Retinal pigment epithelial cell (primary cell): Measurements from ENCODE around the gene SECTM1.

Experiments used
- DNase-seq: peaks from one replicate; pipeline ENCODE4 v3.0.0-alpha.2; 2010; ENCODE audit warnings: low read depth
- H3K4me3 ChIP-seq: 2 replicates; pipeline ENCODE4 v1.5.1; 2011; ENCODE audit warnings: mild to moderate bottlenecking, low read length, control low read depth, moderate library complexity
- TF ChIP-seq, protein P1 (sequence below): conservative IDR thresholded peaks from 2 replicates; pipeline ENCODE4 v1.5.1; 2011; ENCODE audit warnings: low read depth, low read length, control low read depth, inconsistent platforms

SECTM1 gene

DNA sequence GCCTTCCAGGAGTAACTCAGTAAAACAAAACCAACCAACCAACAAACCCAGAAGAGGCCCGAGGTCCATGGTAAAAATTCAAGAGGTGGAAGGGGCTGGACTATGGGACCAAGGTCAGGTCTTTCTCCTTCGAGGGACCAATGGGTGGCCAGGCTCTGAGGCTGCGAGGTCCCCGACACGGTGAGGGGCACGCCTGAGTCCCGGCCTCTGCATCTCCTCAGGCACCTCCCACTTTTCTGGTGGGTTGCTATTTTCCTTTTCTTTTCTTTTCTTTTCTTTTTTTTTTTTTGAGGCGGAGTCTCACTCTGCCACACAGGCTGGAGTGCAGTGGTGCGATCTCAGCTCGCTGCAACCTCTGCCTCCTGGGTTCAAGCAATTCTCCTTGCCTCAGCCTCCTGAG lies 34.1 kb downstream of the SECTM1 start:
- DNase-seq, result no peak
- TF ChIP-seq, protein P1, sequence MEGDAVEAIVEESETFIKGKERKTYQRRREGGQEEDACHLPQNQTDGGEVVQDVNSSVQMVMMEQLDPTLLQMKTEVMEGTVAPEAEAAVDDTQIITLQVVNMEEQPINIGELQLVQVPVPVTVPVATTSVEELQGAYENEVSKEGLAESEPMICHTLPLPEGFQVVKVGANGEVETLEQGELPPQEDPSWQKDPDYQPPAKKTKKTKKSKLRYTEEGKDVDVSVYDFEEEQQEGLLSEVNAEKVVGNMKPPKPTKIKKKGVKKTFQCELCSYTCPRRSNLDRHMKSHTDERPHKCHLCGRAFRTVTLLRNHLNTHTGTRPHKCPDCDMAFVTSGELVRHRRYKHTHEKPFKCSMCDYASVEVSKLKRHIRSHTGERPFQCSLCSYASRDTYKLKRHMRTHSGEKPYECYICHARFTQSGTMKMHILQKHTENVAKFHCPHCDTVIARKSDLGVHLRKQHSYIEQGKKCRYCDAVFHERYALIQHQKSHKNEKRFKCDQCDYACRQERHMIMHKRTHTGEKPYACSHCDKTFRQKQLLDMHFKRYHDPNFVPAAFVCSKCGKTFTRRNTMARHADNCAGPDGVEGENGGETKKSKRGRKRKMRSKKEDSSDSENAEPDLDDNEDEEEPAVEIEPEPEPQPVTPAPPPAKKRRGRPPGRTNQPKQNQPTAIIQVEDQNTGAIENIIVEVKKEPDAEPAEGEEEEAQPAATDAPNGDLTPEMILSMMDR, result no peak
- H3K4me3 ChIP-seq, result no peak overlapping the region

DNA sequence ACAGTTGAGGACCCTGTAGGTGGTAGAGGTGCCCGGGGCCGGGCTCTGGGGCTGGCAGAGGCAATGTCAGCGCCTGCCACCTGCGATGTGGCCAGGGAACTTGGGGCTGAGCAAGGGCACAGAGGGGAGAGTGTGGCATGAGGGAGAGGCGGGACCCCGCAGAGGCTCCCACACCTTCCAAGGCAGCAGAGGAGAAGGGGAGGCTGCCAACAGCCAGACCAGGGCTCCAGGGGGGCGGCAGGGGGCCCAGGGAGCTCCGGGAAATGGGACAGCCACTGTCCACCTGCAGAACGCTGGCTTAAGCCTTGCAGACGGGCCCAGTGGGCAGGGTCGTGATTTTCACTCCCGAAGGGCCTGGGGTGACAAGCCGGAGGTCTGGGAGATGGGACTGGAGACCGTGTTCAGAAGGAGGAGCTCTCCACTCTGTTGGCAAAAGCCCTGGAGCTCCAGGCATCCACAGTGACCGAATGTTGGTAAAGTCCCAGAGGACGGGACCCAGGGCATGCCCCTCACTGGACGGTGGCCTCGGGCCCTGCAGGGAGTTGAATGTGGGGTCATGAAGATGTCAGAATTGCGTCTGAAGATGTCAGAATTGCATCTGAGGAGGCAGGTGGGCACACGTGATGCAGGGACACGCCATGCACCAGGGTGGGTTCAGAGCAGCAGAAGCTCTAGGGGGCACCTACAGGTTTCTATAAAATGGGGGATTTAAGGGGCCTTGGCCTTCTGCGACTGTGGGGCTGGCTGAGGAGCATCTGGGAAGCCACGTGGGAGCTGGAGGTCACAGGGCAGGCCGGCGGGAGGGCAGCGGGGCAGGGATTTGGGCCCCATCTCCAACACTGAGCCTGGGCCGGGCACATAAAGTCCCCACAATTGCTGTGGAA lies 34.8 kb downstream of the SECTM1 start:
- no peak for DNase-seq
- TF ChIP-seq, protein P1, result no peak
- H3K4me3 ChIP-seq, result no peak overlapping the region

DNA sequence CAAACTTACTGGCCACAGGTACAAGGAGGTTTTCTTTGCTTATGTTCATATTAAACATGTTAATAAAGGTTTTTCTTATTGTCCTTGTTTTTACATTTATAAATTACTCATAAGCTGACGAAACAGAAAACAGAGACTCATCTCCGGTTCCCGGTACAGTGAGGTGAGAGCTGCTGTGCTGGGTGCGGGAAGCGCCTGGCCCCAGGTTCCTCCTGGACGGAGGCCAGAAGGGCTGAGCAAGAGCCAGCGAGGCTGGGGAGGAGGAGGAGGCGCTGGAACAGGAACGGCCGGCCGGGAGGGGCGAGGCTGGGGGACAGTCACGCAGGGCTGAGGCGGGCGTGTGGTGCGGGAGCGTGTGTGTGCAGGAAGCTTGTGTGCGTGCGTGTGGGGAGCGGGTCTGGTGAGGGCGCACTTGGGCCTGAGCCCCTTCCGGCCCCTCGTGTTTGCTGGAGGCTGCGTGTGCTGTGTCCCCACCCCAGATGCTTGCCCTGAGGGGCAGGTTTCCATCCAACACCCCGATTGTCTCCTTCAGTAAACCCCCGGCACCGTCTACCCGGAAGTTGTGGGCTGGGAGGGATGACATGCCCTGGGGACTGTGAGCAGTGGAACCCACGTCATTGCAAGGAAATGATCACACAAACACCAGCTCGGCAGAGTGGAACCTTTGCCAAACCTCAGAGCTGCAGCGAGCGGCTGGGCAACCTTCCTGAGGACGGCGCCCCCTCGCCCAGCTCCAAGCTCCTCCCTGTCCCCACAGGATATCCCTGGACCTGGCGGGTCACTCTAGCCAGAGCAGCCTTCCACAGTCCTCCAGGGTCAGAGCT lies 35.6 kb downstream of the SECTM1 start:
- TF ChIP-seq, protein P1, result no peak
- peak overlapping the region; percentile 32 for H3K4me3 ChIP-seq
- DNase-seq, result peak; percentile 69

DNA sequence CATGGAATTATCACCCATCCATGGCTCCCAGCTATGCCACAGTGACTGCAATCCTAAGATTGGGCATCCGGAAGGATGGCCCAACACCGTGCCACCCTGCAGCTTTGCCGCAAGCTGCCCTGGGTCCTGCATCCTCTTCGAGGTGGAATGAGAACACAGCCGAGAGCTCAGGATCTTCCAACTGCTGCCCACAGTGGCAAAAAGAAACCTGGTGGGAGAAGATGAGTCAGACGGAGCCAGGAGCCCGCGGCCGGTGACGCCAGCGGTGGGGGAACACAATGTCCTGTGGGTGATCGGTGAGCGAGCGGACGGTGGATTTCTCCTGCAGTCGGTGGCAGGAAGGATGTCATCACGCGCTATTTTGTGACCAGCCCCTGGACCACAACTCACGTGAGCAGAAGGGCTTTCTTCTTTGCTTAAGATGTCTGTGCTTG lies 36.3 kb downstream of the SECTM1 start:
- peak; percentile 22 for DNase-seq
- TF ChIP-seq, protein P1, result no peak
- H3K4me3 ChIP-seq, result peak overlapping the region; percentile 32

DNA sequence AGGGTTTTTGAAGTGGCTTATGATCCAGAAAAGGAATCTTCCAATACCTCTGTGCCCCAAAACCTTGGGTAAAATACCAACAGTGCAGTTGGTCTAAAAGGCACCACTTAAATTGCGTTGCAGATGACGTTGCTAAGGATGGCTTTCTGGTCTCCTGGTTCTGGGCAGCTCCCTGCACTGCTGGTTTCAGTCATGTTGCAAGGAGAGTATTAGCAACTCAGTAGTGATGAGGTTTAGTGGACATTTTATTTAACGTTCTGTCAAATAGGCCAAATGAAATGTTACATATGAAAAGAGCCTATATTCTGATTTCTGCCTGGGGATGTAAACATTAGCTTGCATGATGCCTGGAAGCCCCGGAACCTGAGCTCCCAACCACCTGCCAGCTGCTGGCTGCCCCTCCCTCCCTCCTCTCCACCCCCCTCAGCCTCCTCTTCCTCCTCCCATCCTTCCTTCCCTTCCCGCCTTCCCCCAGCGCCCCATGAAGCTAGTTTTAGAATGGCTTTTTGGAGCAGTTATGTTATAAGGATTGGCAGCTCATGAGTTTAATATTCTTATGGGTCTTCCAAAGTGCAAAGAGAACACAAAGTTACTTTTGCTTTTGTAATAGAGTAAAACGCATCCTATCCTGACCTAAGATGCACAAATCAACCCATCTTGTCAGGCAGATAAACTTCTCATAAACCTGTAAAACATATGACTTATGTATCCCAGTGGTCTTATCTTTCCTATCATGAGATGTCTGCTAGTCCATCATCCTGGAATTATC lies 36.9 kb downstream of the SECTM1 start:
- H3K4me3 ChIP-seq, result no peak overlapping the region
- TF ChIP-seq, protein P1, result no peak
- DNase-seq, result no peak

DNA sequence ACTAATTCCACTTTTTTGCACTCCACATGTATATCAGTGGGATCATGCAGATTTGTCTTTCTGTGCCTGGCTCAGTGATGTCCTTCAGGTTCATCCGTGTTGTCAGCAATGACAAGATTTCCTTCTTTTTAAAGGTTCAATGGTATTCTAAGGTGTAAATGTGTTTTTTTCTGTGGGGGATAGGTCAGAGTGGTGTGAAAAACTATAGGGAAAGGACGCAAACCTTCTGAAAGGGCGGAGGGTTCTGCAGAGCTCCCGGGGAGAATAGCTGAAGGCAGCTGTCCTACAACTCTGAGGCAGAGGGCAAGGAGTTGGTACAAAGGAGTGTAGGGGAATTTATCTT lies 38.1 kb downstream of the SECTM1 start:
- DNase-seq, result no peak
- TF ChIP-seq, protein P1, result no peak
- no peak overlapping the region for H3K4me3 ChIP-seq
